Endothelial cell of umbilical vein (primary cell): ENCODE measurements around the gene KLRG1. TPM values are rescaled to one million over a fixed set of nuclear protein-coding genes. Genes with fewer than 3 reads are reported as not detected.

Source experiments
- BruUV-seq: library from RNA; stranded (reverse); fragments of 400-500 nt; replicated peaks from 2 replicates; lab custom pipeline; 2021; lab: Mats Ljungman, UMichigan
- CTCF ChIA-PET: fragments of 300-600, 350-600 bp; sonication (Branson Sonifier 250); formaldehyde crosslinking; loops from one replicate; lab custom pipeline; 2021; ENCODE audit warnings: antibody characterized with exemption, inconsistent platforms; lab: Charles Lee
- POLR2A ChIA-PET: fragments of 300-600, 350-600 bp; sonication (Branson Sonifier 250); formaldehyde crosslinking; loops from one replicate; lab custom pipeline; 2021; ENCODE audit warnings: antibody characterized with exemption, inconsistent platforms; lab: Charles Lee
- DNase-seq: peaks from one replicate; pipeline ENCODE4 v3.0.0-alpha.2; 2011; ENCODE audit warnings: low read depth, low spot score
- FAIRE-seq: peaks from 2 replicates; lab custom pipeline; 2011; peaks lifted over from hg19 to GRCh38; lab: Jason Lieb, UNC
- H2AFZ ChIP-seq: 2 replicates; pipeline ENCODE4 v1.6.0; 2012; ENCODE audit warnings: low read depth, low read length, control low read depth, inconsistent platforms
- H3K27ac ChIP-seq: 2 replicates; pipeline ENCODE4 v1.5.1; 2011; ENCODE audit warnings: low read depth, mild to moderate bottlenecking, control low read depth, low read length, moderate library complexity; ENCODE audit not compliant: insufficient read depth
- H3K27me3 ChIP-seq, 2 experiments: 2 replicates each; pipeline versions ENCODE4 v1.6.0 to v1.6.1; 2011; ENCODE audit warnings: low read length in 2 of 2, mixed read lengths in 1 of 2; ENCODE audit not compliant: control insufficient read depth in 2 of 2, insufficient read depth in 2 of 2
- H3K36me3 ChIP-seq, 2 experiments: 2 replicates in 1 of 2; 3 replicates in 1 of 2; pipeline ENCODE4 v1.5.1; 2011; ENCODE audit warnings: low read length in 2 of 2, mild to moderate bottlenecking in 1 of 2, moderate library complexity in 1 of 2; ENCODE audit not compliant: control insufficient read depth in 2 of 2, insufficient read depth in 2 of 2; ENCODE audit errors: extremely low read depth in 1 of 2
- H3K4me1 ChIP-seq: 3 replicates; pipeline ENCODE4 v1.5.1; 2011; ENCODE audit warnings: mild to moderate bottlenecking, low read length; ENCODE audit not compliant: control insufficient read depth, insufficient read depth; ENCODE audit errors: extremely low read depth
- H3K4me2 ChIP-seq: 2 replicates; pipeline ENCODE4 v1.6.1; 2011; ENCODE audit warnings: low read length, control low read depth, mixed read lengths; ENCODE audit not compliant: insufficient read depth
- H3K4me3 ChIP-seq, 3 experiments: fragments of 200-600 bp in 1 of 3; sonication (generic), shearing (Covaris generic) in 1 of 3; replicated peaks in 1 of 3; 2 replicates each; pipeline ENCODE4 v1.5.1; 2011 to 2016; ENCODE audit warnings: control low read depth in 3 of 3, low read length in 3 of 3, mild to moderate bottlenecking in 2 of 3, inconsistent platforms in 1 of 3, low read depth in 1 of 3, moderate library complexity in 1 of 3; ENCODE audit not compliant: insufficient read depth in 1 of 3
- H3K79me2 ChIP-seq: 2 replicates; pipeline ENCODE4 v1.6.0; 2012; ENCODE audit warnings: low read length, inconsistent platforms; ENCODE audit not compliant: control insufficient read depth, insufficient read depth
- H3K9ac ChIP-seq: replicated peaks from 2 replicates; pipeline ENCODE3; 2011; ENCODE audit warnings: low read length, control low read depth; ENCODE audit not compliant: insufficient read depth; ENCODE audit errors: extremely low read depth
- H3K9me1 ChIP-seq: replicated peaks from 3 replicates; pipeline ENCODE4 v1.6.0; 2011; ENCODE audit warnings: mild to moderate bottlenecking, low read length; ENCODE audit not compliant: control insufficient read depth, insufficient read depth; ENCODE audit errors: extremely low read depth
- H3K9me3 ChIP-seq: replicated peaks from 2 replicates; pipeline ENCODE4 v1.5.1; 2012; ENCODE audit warnings: low read length, inconsistent platforms; ENCODE audit not compliant: control insufficient read depth, insufficient read depth
- H4K20me1 ChIP-seq: replicated peaks from 2 replicates; pipeline ENCODE3; 2011; ENCODE audit warnings: mild to moderate bottlenecking, low read length; ENCODE audit not compliant: control insufficient read depth, insufficient read depth; ENCODE audit errors: extremely low read depth
- EZH2 ChIP-seq: IDR thresholded peaks from 2 replicates; pipeline ENCODE4 v1.6.1; 2012; ENCODE audit warnings: borderline replicate concordance, low read depth, mild to moderate bottlenecking, moderate library complexity, low read length, inconsistent platforms; ENCODE audit not compliant: severe bottlenecking
- FOS ChIP-seq: IDR thresholded peaks from 2 replicates; pipeline ENCODE4 v1.6.1; 2011; ENCODE audit warnings: mild to moderate bottlenecking, low read length, moderate library complexity, borderline replicate concordance; ENCODE audit not compliant: insufficient read depth
- GATA2 ChIP-seq: IDR thresholded peaks from 2 replicates; pipeline ENCODE4 v1.7.0; 2011; ENCODE audit warnings: low read depth, mild to moderate bottlenecking, moderate library complexity, mixed read lengths, low read length; ENCODE audit not compliant: insufficient read length, insufficient read depth
- JUN ChIP-seq: IDR thresholded peaks from 2 replicates; pipeline ENCODE4 v1.6.1; 2011; ENCODE audit warnings: borderline replicate concordance, low read depth; ENCODE audit not compliant: insufficient read length, insufficient read depth
- MYC ChIP-seq: IDR thresholded peaks from one replicate; pipeline ENCODE4 v1.6.1; 2011; ENCODE audit warnings: mild to moderate bottlenecking, low read depth, low read length
- POLR2A ChIP-seq: IDR thresholded peaks from 2 replicates; pipeline ENCODE4 v1.6.1; 2012; ENCODE audit warnings: low read depth, mild to moderate bottlenecking, control low read depth, low read length
- POLR2AphosphoS5 ChIP-seq: IDR thresholded peaks from 2 replicates; pipeline ENCODE4 v1.6.1; 2012; ENCODE audit warnings: low read depth, mild to moderate bottlenecking, control low read depth, low read length, moderate library complexity; ENCODE audit not compliant: insufficient read depth
- dilution Hi-C: fragments of 300-500 bp; cut with MboI; formaldehyde crosslinking; loops from one replicate; pipeline ENCODE4 v1.15.0; 2019; ENCODE audit warnings: low sequenced_read_pairs; ENCODE audit not compliant: extremely low pct_ligation_motif_present
- intact Hi-C: fragments of 100-400 bp; cut with micrococcal nuclease; formaldehyde crosslinking; loops from one replicate; pipeline ENCODE4 v1.10.0; 2022
- polyA plus RNA-seq, 4 experiments: library from polyadenylated mRNA; depleted of rRNA in 3 of 4; stranded (reverse) in 3 of 4; unstranded in 1 of 4; fragments of >200 nt; gene quantifications; 2 replicates each; pipeline versions ENCODE4 v1.2.1 to v1.2.3, GENCODE V29; 2011 to 2012; ENCODE audit warnings: missing spikeins in 1 of 4
- total RNA-seq: library from RNA; stranded (reverse); gene quantifications from 2 replicates; pipeline ENCODE4 v1.2.3, GENCODE V29; 2021
- TF ChIP-seq, protein P1 (sequence below), 2 donors: IDR thresholded peaks; 1 replicate in 1 of 2; 2 replicates in 1 of 2; pipeline ENCODE4 v1.5.1; 2011; ENCODE audit warnings: low read length in 2 of 2, mild to moderate bottlenecking in 2 of 2, moderate library complexity in 2 of 2, control low read depth in 1 of 2, inconsistent platforms in 1 of 2, low read depth in 1 of 2; ENCODE audit not compliant: insufficient read depth in 1 of 2; ENCODE audit errors: extremely low read depth in 1 of 2
- TF ChIP-seq, protein P2 (sequence below): IDR thresholded peaks from 2 replicates; pipeline ENCODE4 v1.6.1; 2011; ENCODE audit not compliant: insufficient read depth, insufficient read length

Gene KLRG1
- total and polyA plus RNA-seq, 2 donors (not counting 3 experiments of a cell fraction or from before 2014, with no cell fraction given), result 4.4 to 15.9 TPM

DNA sequence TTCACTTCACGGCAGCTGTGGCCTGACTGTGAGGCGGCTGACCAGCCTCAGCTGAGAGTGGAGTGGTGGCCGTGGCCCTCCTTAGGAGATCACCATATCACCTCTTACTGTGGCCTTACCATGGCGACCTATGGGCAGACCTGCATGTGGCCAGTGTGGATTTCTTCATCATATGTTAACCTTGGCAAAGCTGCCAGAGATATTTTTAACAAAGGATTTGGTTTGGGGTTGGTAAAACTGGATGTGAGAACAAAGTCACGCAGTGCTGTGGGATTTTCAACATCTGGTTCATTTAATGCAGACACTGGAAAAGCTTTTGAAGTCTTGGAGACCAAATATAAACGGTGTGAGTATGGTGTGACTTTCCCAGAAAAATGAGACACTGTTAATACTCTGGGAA is 46.9 kb downstream of the KLRG1 start:
- FAIRE-seq (no peak), DNase-seq (no peak)
- H3K27me3 ChIP-seq, result peaks cover 7 to 8% of the 10 kb centered on the region in 2 experiments
- H3K9me1 ChIP-seq, result no peaks in the 10 kb centered on the region
- intact Hi-C loops (no loop called here), dilution Hi-C loops (no loop called here)
- no TSS peak for BruUV-seq
- H3K4me3 ChIP-seq, result no peak overlapping the region
- no peaks in the 10 kb centered on the region for H4K20me1 ChIP-seq
- no peaks in the 10 kb centered on the region for H3K4me1 ChIP-seq
- H3K36me3 ChIP-seq, result no peaks in the 10 kb centered on the region
- POLR2A ChIA-PET, result no interaction called here
- no peak overlapping the region for H3K4me2 ChIP-seq
- no peak overlapping the region for H2AFZ ChIP-seq
- H3K27ac ChIP-seq, result no peak overlapping the region
- TF ChIP-seq FOS, result no peak
- no peak for TF ChIP-seq POLR2AphosphoS5
- TF ChIP-seq MYC, result no peak
- no peak for TF ChIP-seq EZH2
- TF ChIP-seq, protein P1, sequence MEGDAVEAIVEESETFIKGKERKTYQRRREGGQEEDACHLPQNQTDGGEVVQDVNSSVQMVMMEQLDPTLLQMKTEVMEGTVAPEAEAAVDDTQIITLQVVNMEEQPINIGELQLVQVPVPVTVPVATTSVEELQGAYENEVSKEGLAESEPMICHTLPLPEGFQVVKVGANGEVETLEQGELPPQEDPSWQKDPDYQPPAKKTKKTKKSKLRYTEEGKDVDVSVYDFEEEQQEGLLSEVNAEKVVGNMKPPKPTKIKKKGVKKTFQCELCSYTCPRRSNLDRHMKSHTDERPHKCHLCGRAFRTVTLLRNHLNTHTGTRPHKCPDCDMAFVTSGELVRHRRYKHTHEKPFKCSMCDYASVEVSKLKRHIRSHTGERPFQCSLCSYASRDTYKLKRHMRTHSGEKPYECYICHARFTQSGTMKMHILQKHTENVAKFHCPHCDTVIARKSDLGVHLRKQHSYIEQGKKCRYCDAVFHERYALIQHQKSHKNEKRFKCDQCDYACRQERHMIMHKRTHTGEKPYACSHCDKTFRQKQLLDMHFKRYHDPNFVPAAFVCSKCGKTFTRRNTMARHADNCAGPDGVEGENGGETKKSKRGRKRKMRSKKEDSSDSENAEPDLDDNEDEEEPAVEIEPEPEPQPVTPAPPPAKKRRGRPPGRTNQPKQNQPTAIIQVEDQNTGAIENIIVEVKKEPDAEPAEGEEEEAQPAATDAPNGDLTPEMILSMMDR (IDR thresholded peaks at IDR 0.05; ENCODE audit: extremely low read depth in 1 of 2, insufficient read depth in 1 of 2, low read depth in 1 of 2, low read length in 2 of 2), result no peak
- H3K9ac ChIP-seq, result no peak overlapping the region
- no peaks in the 10 kb centered on the region for H3K9me3 ChIP-seq
- CTCF ChIA-PET, result interaction anchor here (1.3 to 2.3 kb wide), 6 partner anchors 13 to 379 kb away, joined by 3 to 10 read pairs (median 6); partner anchors contain the start of gene M6PR
- H3K79me2 ChIP-seq, result no peaks in the 10 kb centered on the region

DNA sequence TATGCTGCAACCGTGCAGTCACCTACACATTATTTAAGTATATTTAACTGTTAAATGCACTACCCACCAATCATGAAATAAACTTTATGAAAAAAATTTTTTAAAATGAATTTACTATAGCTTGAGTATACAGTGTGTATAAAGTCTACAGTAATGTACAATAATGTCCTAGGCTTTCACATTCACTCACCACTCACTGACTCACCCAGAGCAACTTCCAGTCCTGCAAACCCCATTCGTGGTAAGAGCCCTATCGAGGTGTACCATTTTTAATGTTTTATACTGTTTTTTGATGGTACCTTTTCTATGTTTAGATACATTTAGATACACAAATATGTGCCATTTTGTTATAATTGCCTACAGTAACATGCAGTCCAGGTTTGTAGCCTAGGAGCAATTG is 48.1 kb downstream of the KLRG1 start:
- intact Hi-C loops (no loop called here), dilution Hi-C loops (no loop called here)
- peaks cover 7 to 8% of the 10 kb centered on the region in 2 experiments for H3K27me3 ChIP-seq
- TF ChIP-seq, protein P1 (IDR thresholded peaks at IDR 0.05; ENCODE audit: extremely low read depth in 1 of 2, insufficient read depth in 1 of 2, low read depth in 1 of 2, low read length in 2 of 2), result no peak
- TF ChIP-seq EZH2 (no peak), MYC (no peak), POLR2AphosphoS5 (no peak), GATA2 (no peak), JUN (no peak), FOS (no peak), POLR2A (no peak)
- TF ChIP-seq, protein P2, sequence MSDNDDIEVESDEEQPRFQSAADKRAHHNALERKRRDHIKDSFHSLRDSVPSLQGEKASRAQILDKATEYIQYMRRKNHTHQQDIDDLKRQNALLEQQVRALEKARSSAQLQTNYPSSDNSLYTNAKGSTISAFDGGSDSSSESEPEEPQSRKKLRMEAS, result no peak
- no peak overlapping the region for H3K4me3 ChIP-seq
- no peaks in the 10 kb centered on the region for H3K9me1 ChIP-seq
- CTCF ChIA-PET, result interaction anchor here (1.0 to 2.3 kb wide), 7 partner anchors 12 to 493 kb away, joined by 4 to 24 read pairs (median 6); partner anchors contain the start of gene M6PR
- H3K9ac ChIP-seq, result no peak overlapping the region
- BruUV-seq, result no TSS peak
- POLR2A ChIA-PET, result no interaction called here
- H3K9me3 ChIP-seq, result no peaks in the 10 kb centered on the region
- H4K20me1 ChIP-seq, result no peaks in the 10 kb centered on the region
- H3K4me2 ChIP-seq, result no peak overlapping the region
- no peaks in the 10 kb centered on the region for H3K36me3 ChIP-seq
- H3K27ac ChIP-seq, result no peak overlapping the region
- no peak overlapping the region for H2AFZ ChIP-seq
- H3K4me1 ChIP-seq, result no peaks in the 10 kb centered on the region
- H3K79me2 ChIP-seq, result no peaks in the 10 kb centered on the region
- DNase-seq (no peak), FAIRE-seq (no peak)
